Tibial artery (tissue), 4 donors: ENCODE data around the gene STIL.
A peak's percentile ranks its signal among the peaks of the same experiment; 100 is the strongest.

Experiments
- DNase-seq, 2 donors: peaks; one replicate each; pipeline ENCODE4 v3.0.0-alpha.2; 2019
- H3K27ac ChIP-seq, 2 donors: fragments of 200-600 bp; sonication (generic) in 1 of 2; 1 replicate in 1 of 2; 2 replicates in 1 of 2; pipeline ENCODE4 v1.5.1; 2018 to 2019; ENCODE audit warnings: mild to moderate bottlenecking in 1 of 2
- H3K27me3 ChIP-seq, 2 donors: fragments of 200-600 bp; sonication (generic) in 1 of 2; one replicate each; pipeline versions ENCODE4 v1.5.1 to v1.6.0; 2016 to 2019
- H3K36me3 ChIP-seq, 3 donors: fragments of 200-600 bp; sonication (generic) in 2 of 3; one replicate each; pipeline ENCODE4 v1.5.1; 2016 to 2019; ENCODE audit warnings: mild to moderate bottlenecking in 2 of 3
- H3K4me1 ChIP-seq, 4 donors: fragments of 200-600 bp; sonication (generic) in 2 of 4; 1 replicate in 3 of 4; 2 replicates in 1 of 4; pipeline ENCODE4 v1.5.1; 2016 to 2019
- H3K4me3 ChIP-seq, 2 donors: fragments of 200-600 bp; sonication (generic) in 1 of 2; 1 replicate in 1 of 2; 2 replicates in 1 of 2; pipeline ENCODE4 v1.5.1; 2018 to 2019; ENCODE audit warnings: mild to moderate bottlenecking in 2 of 2
- H3K9me3 ChIP-seq, 3 donors: fragments of 200-600 bp; sonication (generic) in 1 of 3; one replicate each; pipeline ENCODE4 v1.5.1; 2016 to 2019
- CTCF ChIP-seq, 2 experiments: fragments of 200-600 bp in 1 of 2; fragments of 450-650 bp in 1 of 2; IDR thresholded peaks; one replicate each; pipeline ENCODE4 v1.5.1; 2017 to 2019; ENCODE audit warnings: antibody characterized with exemption in 2 of 2, mild to moderate bottlenecking in 1 of 2, moderate library complexity in 1 of 2
- intact Hi-C: fragments of 100-400 bp; cut with DNase I; formaldehyde crosslinking; loops from one replicate; pipeline ENCODE4 v1.15.0; 2023; ENCODE audit warnings: low total_unique reads

Gene STIL

GRCh38 chr1:47313915-47314664 is at the start of gene STIL:
TSS of gene STIL (minus strand) at chr1:47314147. CDS start at chr1:47310319, 3,828 bp downstream.
- Histone ChIP-seq H3K4me1 (peaks cover 0 to 13% (median 4%) of the 10 kb centered on the region in 4 donors), H3K4me3 (peak within 1 kb of the TSS; percentile 58 to 68), H3K9me3 (no peaks in the 10 kb centered on the region), H3K36me3 (no peaks in the 10 kb centered on the region), H3K27me3 (no peaks in the 10 kb centered on the region), H3K27ac (peak within 1 kb of the TSS; percentile 74 to 81)
- intact Hi-C loops: loop anchor here (1.0 kb wide), 1 partner anchor 19 kb away; the partner anchor contains the start of gene CMPK1
- no peak for TF ChIP-seq CTCF (IDR thresholded peaks at IDR 0.05)
- peak; percentile 98 to 99 for DNase-seq

GRCh38 chr1:47362828-47363227 is 48.9 kb upstream of the STIL start:
- no peak for DNase-seq
- no peak for TF ChIP-seq CTCF (IDR thresholded peaks at IDR 0.05)
- Histone ChIP-seq H3K9me3 (no peaks in the 10 kb centered on the region), H3K4me3 (no peak overlapping the region), H3K4me1 (peaks cover 0 to 10% (median 0%) of the 10 kb centered on the region in 4 donors), H3K27me3 (no peaks in the 10 kb centered on the region), H3K36me3 (no peaks in the 10 kb centered on the region), H3K27ac (no peak overlapping the region)
- intact Hi-C loops: no loop called here

- no peaks in the 10 kb centered on the region for H3K36me3 ChIP-seq
- intact Hi-C loops: no loop called here
- H3K27me3 ChIP-seq: no peaks in the 10 kb centered on the region
- H3K4me3 ChIP-seq: no peak overlapping the region
- no peak overlapping the region for H3K27ac ChIP-seq
- DNase-seq: no peak
- TF ChIP-seq CTCF (IDR thresholded peaks at IDR 0.05): no peak
- no peaks in the 10 kb centered on the region for H3K9me3 ChIP-seq
- H3K4me1 ChIP-seq: peaks cover 0 to 14% (median 0%) of the 10 kb centered on the region in 4 donors
These were observed 47.4 kb upstream of the STIL start for GRCh38 chr1:47361380-47361779.

- H3K36me3 ChIP-seq: peaks cover 0 to 6% (median 0%) of the 10 kb centered on the region in 3 donors
- peaks cover 0 to 6% (median 2%) of the 10 kb centered on the region in 4 donors for H3K4me1 ChIP-seq
- TF ChIP-seq CTCF (IDR thresholded peaks at IDR 0.05): no peak
- H3K4me3 ChIP-seq: no peak overlapping the region
- intact Hi-C loops: no loop called here
- DNase-seq: no peak
- H3K9me3 ChIP-seq: no peaks in the 10 kb centered on the region
- H3K27ac ChIP-seq: no peak overlapping the region
- no peaks in the 10 kb centered on the region for H3K27me3 ChIP-seq
These were observed 37.4 kb upstream of the STIL start for GRCh38 chr1:47351305-47351704.

GRCh38 chr1:47348246-47348645 is 34.3 kb upstream of the STIL start:
- no peak for DNase-seq
- Histone ChIP-seq H3K9me3 (no peaks in the 10 kb centered on the region), H3K4me1 (no peaks in the 10 kb centered on the region), H3K27me3 (no peaks in the 10 kb centered on the region), H3K27ac (no peak overlapping the region), H3K36me3 (peaks cover 0 to 6% (median 0%) of the 10 kb centered on the region in 3 donors), H3K4me3 (no peak overlapping the region)
- no peak for TF ChIP-seq CTCF (IDR thresholded peaks at IDR 0.05)
- intact Hi-C loops: no loop called here
